SJSA1 (cell line): ENCODE data around the gene IFT172. TPM values are rescaled to one million over a fixed set of nuclear protein-coding genes. Genes with fewer than 3 reads are reported as not detected.
"Not testable (repeated sequence)": the region's sequence is repeated elsewhere in the genome, so short reads cannot be mapped to it uniquely, and the experiment has no call there.

ENCODE experiments used
- DNase-seq, 2 experiments: peaks; one replicate each; pipeline ENCODE4 v3.0.0-alpha.2; 2015 to 2020; ENCODE audit warnings: low spot score in 2 of 2, low read depth in 1 of 2
- H3K27ac ChIP-seq: fragments of 250-450 bp; sonication (Bioruptor Pico); 2 replicates; pipeline ENCODE4 v1.5.1; 2020; ENCODE audit warnings: mild to moderate bottlenecking, moderate library complexity
- H3K27me3 ChIP-seq: fragments of 250-450 bp; sonication (Bioruptor Pico); replicated peaks from 2 replicates; pipeline ENCODE4 v1.5.1; 2020; ENCODE audit warnings: mild to moderate bottlenecking, moderate library complexity
- H3K36me3 ChIP-seq: fragments of 250-450 bp; sonication (Bioruptor Pico); 2 replicates; pipeline ENCODE4 v1.5.1; 2020; ENCODE audit warnings: mild to moderate bottlenecking
- H3K4me1 ChIP-seq: fragments of 250-450 bp; sonication (Bioruptor Pico); replicated peaks from 2 replicates; pipeline ENCODE4 v1.6.1; 2021; ENCODE audit warnings: mild to moderate bottlenecking
- H3K4me3 ChIP-seq: fragments of 250-450 bp; sonication (Bioruptor Pico); 2 replicates; pipeline ENCODE4 v1.5.1; 2020; ENCODE audit warnings: mild to moderate bottlenecking
- H3K9me3 ChIP-seq: fragments of 250-450 bp; sonication (Bioruptor Pico); replicated peaks from 2 replicates; pipeline ENCODE4 v1.5.1; 2020; ENCODE audit warnings: mild to moderate bottlenecking
- total RNA-seq: library from RNA; depleted of rRNA; stranded (reverse); fragments of >200 nt; shearing (Covaris generic); gene quantifications from 2 replicates; pipeline ENCODE4 v1.2.3, GENCODE V29; 2014

Gene IFT172
- total RNA-seq, 1 experiment from 2014 or later = 18.4 TPM

GRCh38 chr2:27428213-27428977 lies 61.1 kb downstream of the IFT172 start, which contains the start of gene NRBP1:
TSS of gene NRBP1 (plus strand) at chr2:27428631. CDS start at chr2:27433274, 4,643 bp downstream.
- Histone ChIP-seq H3K9me3 (no peaks in the 10 kb centered on the region), H3K27me3 (no peaks in the 10 kb centered on the region), H3K36me3 (peaks cover 24% of the 10 kb centered on the region), H3K4me3 (peak within 1 kb of the TSS; percentile 99), H3K4me1 (peaks cover 17% of the 10 kb centered on the region), H3K27ac (peak within 1 kb of the TSS; percentile 81)
- peak; percentile 93 to 95 for DNase-seq

DNA sequence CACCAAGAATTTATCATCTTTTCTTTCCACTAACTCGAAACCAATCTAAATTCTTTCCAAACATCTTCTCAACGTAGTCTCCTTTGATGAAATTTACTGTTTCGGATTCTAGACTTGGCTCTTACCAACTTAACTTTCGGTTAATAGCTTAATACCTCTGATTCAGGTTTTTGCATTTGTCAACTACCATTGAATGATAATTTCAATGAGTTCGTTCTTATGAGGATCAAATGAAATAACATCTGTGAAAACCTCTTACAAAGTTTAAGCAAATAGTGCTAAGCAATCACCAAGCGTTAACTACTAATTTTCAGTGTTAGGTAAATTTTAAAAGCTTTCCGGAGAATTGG lies 61.7 kb downstream of the IFT172 start:
- Histone ChIP-seq H3K36me3 (peaks cover 18% of the 10 kb centered on the region), H3K4me1 (peaks cover 17% of the 10 kb centered on the region), H3K27me3 (no peaks in the 10 kb centered on the region), H3K9me3 (no peaks in the 10 kb centered on the region), H3K27ac (peak overlapping the region; percentile 81), H3K4me3 (peak overlapping the region; percentile 99)
- no peak for DNase-seq

DNA sequence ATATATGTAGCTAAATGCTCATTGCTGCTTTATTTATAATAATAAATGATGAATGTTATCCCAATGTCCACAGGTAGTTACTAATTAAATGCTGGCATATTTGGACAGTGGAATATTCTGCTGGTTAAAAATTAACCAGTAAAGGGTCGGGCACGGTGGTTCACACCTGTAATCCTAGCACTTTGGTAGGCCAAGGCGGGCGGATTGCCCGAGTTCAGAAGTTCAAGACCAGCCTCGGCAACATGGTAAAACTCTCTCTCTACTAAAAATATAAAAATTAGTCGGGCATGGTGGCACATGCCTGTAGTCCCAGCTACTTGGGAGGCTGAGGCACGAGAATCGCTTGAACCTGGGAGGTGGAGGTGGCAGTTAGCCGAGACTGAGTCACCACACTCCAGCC lies 64.5 kb downstream of the IFT172 start:
- not testable (repeated sequence) for H3K9me3 ChIP-seq, H3K4me3 ChIP-seq, H3K36me3 ChIP-seq, H3K27me3 ChIP-seq, DNase-seq, H3K27ac ChIP-seq, H3K4me1 ChIP-seq

GRCh38 chr2:27422958-27423357 lies 66.6 kb downstream of the IFT172 start:
- Histone ChIP-seq H3K27ac (no peak overlapping the region), H3K4me3 (no peak overlapping the region)

GRCh38 chr2:27421660-27422250 lies 67.8 kb downstream of the IFT172 start:
- no peaks in the 10 kb centered on the region for H3K4me1 ChIP-seq
- no peak overlapping the region for H3K4me3 ChIP-seq
- H3K27ac ChIP-seq = no peak overlapping the region
- no peaks in the 10 kb centered on the region for H3K9me3 ChIP-seq
- no peaks in the 10 kb centered on the region for H3K36me3 ChIP-seq
- DNase-seq = no peak
- no peaks in the 10 kb centered on the region for H3K27me3 ChIP-seq

More at GRCh38 chr2:27422958-27423357, 66.6 kb downstream of the IFT172 start:
- DNase-seq = no peak
- Histone ChIP-seq H3K27me3 (no peaks in the 10 kb centered on the region), H3K36me3 (no peaks in the 10 kb centered on the region), H3K4me1 (no peaks in the 10 kb centered on the region), H3K9me3 (no peaks in the 10 kb centered on the region)

GRCh38 chr2:27420996-27421395 lies 68.5 kb downstream of the IFT172 start:
- no peaks in the 10 kb centered on the region for H3K36me3 ChIP-seq
- DNase-seq = no peak
- no peaks in the 10 kb centered on the region for H3K9me3 ChIP-seq
- H3K27ac ChIP-seq = no peak overlapping the region
- no peak overlapping the region for H3K4me3 ChIP-seq
- no peaks in the 10 kb centered on the region for H3K27me3 ChIP-seq
- no peaks in the 10 kb centered on the region for H3K4me1 ChIP-seq

DNA sequence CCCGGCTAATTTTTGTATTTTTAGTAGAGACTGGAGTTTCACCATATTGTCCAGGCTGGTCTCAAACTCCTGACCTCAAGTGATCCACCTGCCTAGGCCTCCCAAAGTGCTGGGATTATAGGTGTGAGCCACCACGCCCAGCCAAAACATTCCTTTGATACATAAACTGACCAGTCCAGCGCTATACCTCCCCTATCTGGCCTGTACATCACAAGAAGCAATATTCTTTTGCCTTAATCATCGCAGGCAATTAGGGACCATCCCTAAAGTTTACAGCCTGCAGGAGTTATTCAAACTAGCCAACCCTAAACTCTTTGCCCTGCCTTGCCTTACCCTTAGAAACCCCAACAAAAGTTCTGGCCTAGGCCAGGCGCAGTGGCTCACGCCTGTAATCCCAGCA lies 73.4 kb downstream of the IFT172 start:
- Histone ChIP-seq H3K9me3 (no peaks in the 10 kb centered on the region), H3K27ac (no peak overlapping the region), H3K27me3 (no peaks in the 10 kb centered on the region), H3K4me1 (no peaks in the 10 kb centered on the region), H3K4me3 (no peak overlapping the region), H3K36me3 (no peaks in the 10 kb centered on the region)
- no peak for DNase-seq

DNA sequence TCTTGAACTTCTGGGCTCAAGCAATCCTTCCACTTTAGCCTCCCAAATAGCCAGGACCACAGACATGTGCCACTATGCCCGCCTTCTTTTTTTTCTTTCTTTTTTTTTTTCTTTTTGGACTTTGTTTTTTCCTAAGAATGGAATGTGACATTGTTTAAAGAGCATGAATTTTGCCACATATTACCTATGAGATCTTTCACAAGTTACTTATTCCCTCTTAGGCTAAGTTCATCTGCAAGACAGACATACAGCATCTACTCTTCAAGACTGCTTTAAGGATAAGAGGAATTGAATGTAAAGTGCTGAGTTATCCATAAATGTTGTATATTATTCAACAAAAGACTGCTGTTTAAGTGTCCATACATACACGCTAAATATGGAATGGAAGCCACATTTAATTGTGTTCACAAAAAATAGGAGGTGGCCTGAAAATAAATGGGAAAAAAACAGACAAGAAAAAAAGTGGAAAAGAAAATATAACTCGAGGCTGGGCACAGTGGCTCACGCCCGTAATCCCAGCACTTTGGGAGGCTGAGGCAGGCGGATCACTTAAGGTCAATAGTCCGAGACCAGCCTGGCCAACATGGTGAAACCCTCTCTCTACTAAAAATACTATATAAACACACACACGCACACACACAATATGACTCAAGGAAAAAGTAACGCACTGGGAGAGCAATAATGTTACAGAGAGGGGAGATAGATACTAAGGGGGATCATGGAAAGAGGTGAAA lies 77.0 kb downstream of the IFT172 start:
- H3K36me3 ChIP-seq = peaks cover 8% of the 10 kb centered on the region
- H3K4me3 ChIP-seq = no peak overlapping the region
- H3K27ac ChIP-seq = no peak overlapping the region
- no peak for DNase-seq
- peaks cover 10% of the 10 kb centered on the region for H3K4me1 ChIP-seq
- H3K27me3 ChIP-seq = no peaks in the 10 kb centered on the region
- no peaks in the 10 kb centered on the region for H3K9me3 ChIP-seq

DNA sequence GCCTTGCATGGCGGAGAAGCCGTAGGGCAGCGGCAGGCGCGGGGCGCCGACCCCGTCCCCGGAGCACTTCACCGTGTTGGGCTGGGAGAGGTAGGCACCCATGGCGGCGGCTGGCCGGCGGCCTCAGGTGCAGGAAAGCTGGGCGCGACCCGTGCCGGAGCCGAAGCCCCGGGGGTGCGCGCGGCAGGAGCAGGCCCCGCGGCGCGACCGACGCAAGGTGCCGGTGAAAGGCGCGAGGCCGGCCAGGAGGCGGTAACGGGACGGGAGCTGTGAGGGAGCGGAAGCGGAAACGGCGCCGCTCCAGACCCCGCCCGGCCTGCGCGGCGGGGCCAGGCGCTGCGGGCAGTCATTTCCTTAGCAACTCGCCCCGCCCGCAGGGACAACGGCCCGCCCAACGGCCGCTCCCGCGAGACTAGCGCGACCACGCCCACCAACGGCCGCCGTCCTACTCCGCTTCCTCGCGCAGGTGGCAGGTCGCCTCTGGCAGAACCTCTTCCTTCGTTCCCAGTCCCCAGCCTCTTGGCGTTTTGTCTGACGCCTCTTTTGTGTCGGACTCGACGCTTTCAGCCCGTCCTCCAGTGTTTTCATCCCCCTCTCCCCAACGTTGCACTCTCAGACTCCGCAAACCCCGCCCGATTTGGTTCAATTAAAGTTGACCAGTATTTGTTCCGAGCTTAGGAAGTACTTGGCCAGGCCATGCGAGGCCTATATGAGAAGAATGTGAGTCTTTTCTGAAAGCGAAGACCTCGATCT lies 80.0 kb downstream of the IFT172 start, which contains the start of gene PPM1G:
PPM1G (minus strand) TSS at position 271 of the 753 bp plus-strand sequence; CDS start at position 102, 169 bp downstream.
- Histone ChIP-seq H3K9me3 (no peaks in the 10 kb centered on the region), H3K27ac (peak within 1 kb of the TSS; percentile 67), H3K4me3 (peak within 1 kb of the TSS; percentile 98), H3K27me3 (no peaks in the 10 kb centered on the region), H3K36me3 (peaks cover 31% of the 10 kb centered on the region), H3K4me1 (peaks cover 12% of the 10 kb centered on the region)
- DNase-seq = peak; percentile 89 to 94

DNA sequence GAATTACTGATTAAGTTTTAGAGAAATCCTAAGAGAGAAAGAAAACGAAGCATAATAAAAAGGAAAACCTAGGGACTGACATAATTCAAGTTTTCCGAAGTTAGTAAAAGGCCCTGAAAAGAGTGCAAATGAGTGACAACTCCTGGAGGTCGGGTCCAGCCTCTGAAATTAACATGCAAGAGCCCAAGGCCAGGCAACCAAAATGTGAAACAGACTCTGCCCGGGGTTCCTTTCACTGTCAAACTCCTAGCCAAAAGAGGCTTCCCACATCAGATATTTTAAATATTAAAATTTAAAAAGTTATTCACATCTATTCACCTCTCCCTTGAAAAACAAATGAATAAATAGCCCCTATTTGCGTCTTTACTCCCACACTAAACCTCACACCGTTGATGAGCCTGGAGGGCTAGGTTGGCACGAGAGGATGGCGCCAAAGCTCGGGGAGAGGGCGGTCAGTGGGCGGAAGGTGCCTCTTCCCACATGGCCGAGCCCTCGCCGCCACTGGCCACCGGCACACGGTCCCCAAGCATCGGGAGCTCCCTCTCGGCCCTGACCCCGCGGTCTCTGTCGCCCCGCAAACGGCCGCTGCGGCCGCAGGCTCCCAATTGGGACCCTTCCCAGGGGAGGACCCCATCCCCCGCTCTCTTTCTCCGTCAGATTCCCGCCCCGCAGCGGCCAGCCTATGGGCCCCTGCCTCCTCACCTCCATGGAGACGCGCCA lies 80.8 kb downstream of the IFT172 start:
- DNase-seq = peak in 1 of 2 experiments; percentile 49
- H3K27ac ChIP-seq = peak overlapping the region; percentile 67
- no peaks in the 10 kb centered on the region for H3K9me3 ChIP-seq
- peaks cover 31% of the 10 kb centered on the region for H3K36me3 ChIP-seq
- no peaks in the 10 kb centered on the region for H3K27me3 ChIP-seq
- peak overlapping the region; percentile 98 for H3K4me3 ChIP-seq
- H3K4me1 ChIP-seq = peaks cover 12% of the 10 kb centered on the region

DNA sequence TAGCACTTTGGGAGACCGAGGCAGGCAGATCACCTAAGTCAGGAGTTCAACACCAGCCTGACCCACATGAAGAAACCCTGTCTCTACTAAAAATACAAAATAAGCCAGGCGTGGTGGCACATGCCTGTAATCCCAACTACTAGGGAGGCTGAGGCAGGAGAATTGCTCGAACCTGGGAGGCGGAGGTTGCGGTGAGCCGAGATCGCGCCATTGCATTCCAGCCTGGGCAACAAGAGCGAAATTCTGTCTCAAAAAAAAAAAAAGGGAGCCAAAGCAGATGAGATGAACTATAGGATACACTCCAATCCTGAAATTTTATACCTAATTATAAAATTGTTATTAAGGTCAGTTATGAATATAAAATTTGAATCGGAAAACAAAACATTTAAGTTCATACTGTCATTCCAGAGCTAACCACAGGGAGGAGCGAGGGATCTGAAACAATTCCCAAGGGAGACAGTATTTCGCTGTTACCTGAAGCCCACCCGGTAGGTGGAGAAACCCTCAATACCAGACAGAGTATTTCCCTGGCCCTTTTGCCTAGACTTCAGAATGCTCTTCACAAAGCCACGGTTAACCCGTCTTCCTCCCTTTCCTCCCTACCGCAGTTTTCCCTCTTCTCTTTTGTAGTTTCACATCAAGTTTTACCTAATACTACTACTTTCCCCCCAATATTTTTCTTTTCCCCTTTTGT lies 81.6 kb downstream of the IFT172 start:
- H3K27ac ChIP-seq = no peak overlapping the region
- peak overlapping the region; percentile 98 for H3K4me3 ChIP-seq
- H3K27me3 ChIP-seq = no peaks in the 10 kb centered on the region
- peaks cover 34% of the 10 kb centered on the region for H3K36me3 ChIP-seq
- peak in 1 of 2 experiments; percentile 40 for DNase-seq
- peaks cover 12% of the 10 kb centered on the region for H3K4me1 ChIP-seq
- no peaks in the 10 kb centered on the region for H3K9me3 ChIP-seq

- H3K4me3 ChIP-seq = no peak overlapping the region
- H3K27ac ChIP-seq = no peak overlapping the region
- no peaks in the 10 kb centered on the region for H3K4me1 ChIP-seq
- no peaks in the 10 kb centered on the region for H3K9me3 ChIP-seq
- H3K27me3 ChIP-seq = no peaks in the 10 kb centered on the region
- peaks cover 34% of the 10 kb centered on the region for H3K36me3 ChIP-seq
- DNase-seq = no peak
Observed at GRCh38 chr2:27400348-27401135, 89.0 kb downstream of the IFT172 start.
